ENCODE results near the gene CTPS2. TPM values are rescaled to one million over a fixed set of nuclear protein-coding genes. Genes with fewer than 3 reads are reported as not detected.

CTPS2 gene
- polyA plus RNA-seq, 1 of the 3 experiments (the other 2 are of a cell fraction): 6.1 TPM

- ChIA-PET POLR2A (no interaction called here), CTCF (interaction anchor here (2.0 kb wide), 1 partner anchor 230 kb away, joined by 5 read pairs; no protein-coding TSS in a partner anchor)
- no peak for DNase-seq
- no peaks in the 10 kb centered on the region for H3K9me2 ChIP-seq
- H3K4me1 ChIP-seq (ENCODE audit: control insufficient read depth in 1 of 2, insufficient read depth in 2 of 2, low read depth in 1 of 2, low read length in 1 of 2): 0 out of 4 replicates have a peak, but pooled peaks cover 0 to 12% of the 10 kb centered on the region in 2 experiments
- H2AFZ ChIP-seq (ENCODE audit: low read depth): no peak overlapping the region
- no peaks in the 10 kb centered on the region for H4K20me1 ChIP-seq (ENCODE audit: insufficient read depth)
- H3K27ac ChIP-seq (ENCODE audit: low read depth in 2 of 2, low read length in 1 of 2): peak overlapping the region in 1 of 2 experiments; percentile 74; a peak in 2 of 4 replicates
- H3K36me3 ChIP-seq (replicated peaks in 1 of 2; ENCODE audit: control insufficient read depth in 1 of 2, insufficient read depth in 2 of 2, low read length in 1 of 2): peaks cover 0 to 4% of the 10 kb centered on the region in 2 experiments
- H3K9me3 ChIP-seq: no peaks in the 10 kb centered on the region
- H3F3A ChIP-seq (replicated peaks; ENCODE audit: insufficient read depth): peaks cover 31% of the 10 kb centered on the region
- 21% methylated on average over 4 of the region's 4 CpGs for WGBS (ENCODE audit: low lambda C conversion rate)
- H3K79me2 ChIP-seq (ENCODE audit: insufficient read depth): no peaks in the 10 kb centered on the region
- H3K4me2 ChIP-seq: 0 out of 2 replicates have a peak overlapping the region, but pooled peaks have one; percentile 54
- H3K9ac ChIP-seq: peak overlapping the region; percentile 13; the same call in 1 of the 2 replicates
- no peaks in the 10 kb centered on the region for H3K27me3 ChIP-seq (ENCODE audit: insufficient read depth)
- H3K4me3 ChIP-seq (ENCODE audit: low read depth in 2 of 2, low read length in 1 of 2): no peak overlapping the region
- TF ChIP-seq FOXJ3 (CRISPR knock-in tag; IDR thresholded peaks at IDR 0.05) (no peak), ELF1 (IDR thresholded peaks at IDR 0.05) (no peak), EP300 (IDR thresholded peaks at IDR 0.05; ENCODE audit: borderline replicate concordance in 1 of 2, low read depth in 1 of 2, low read length in 1 of 2) (peak in 1 of 2 experiments; percentile 14; a peak in 1 of 4 replicates), IRF3 (IDR thresholded peaks at IDR 0.05; ENCODE audit: low read depth, low read length) (no peak), YY1 (IDR thresholded peaks at IDR 0.05; ENCODE audit: low read depth) (no peak), CTCF (IDR thresholded peaks at IDR 0.05) (no peak), RFX5 (IDR thresholded peaks at IDR 0.05; ENCODE audit: low read length) (no peak), TCF12 (IDR thresholded peaks at IDR 0.05) (peak; percentile 78), PBX3 (IDR thresholded peaks at IDR 0.05) (peak; percentile 66), POLR2AphosphoS5 (IDR thresholded peaks at IDR 0.05; ENCODE audit: low read depth, low read length) (no peak), FOSL2 (IDR thresholded peaks at IDR 0.05; ENCODE audit: borderline replicate concordance, low read depth) (no peak), MAX (IDR thresholded peaks at IDR 0.05; ENCODE audit: low read depth) (peak; percentile 36; the same call in 1 of the 2 replicates), RAD21 (IDR thresholded peaks at IDR 0.05; ENCODE audit: low read length) (no peak), RXRA (IDR thresholded peaks at IDR 0.05; ENCODE audit: borderline replicate concordance, low read depth) (no peak), CHD2 (IDR thresholded peaks at IDR 0.05; ENCODE audit: low read length, partially characterized antibody) (no peak), SMC3 (IDR thresholded peaks at IDR 0.05; ENCODE audit: low read depth, low read length) (no peak), NRF1 (IDR thresholded peaks at IDR 0.05; ENCODE audit: low read depth, low read length) (no peak), MEF2A (IDR thresholded peaks at IDR 0.05; ENCODE audit: borderline replicate concordance, low read depth) (no peak), USF2 (IDR thresholded peaks at IDR 0.05; ENCODE audit: borderline replicate concordance, low read depth, low read length) (no peak), NFIC (IDR thresholded peaks at IDR 0.05; ENCODE audit: borderline replicate concordance) (peak; percentile 21; the same call in 1 of the 2 replicates), TEAD4 (IDR thresholded peaks at IDR 0.05; ENCODE audit: borderline replicate concordance, insufficient read depth) (peak; percentile 45; the same call in 1 of the 2 replicates), MXI1 (IDR thresholded peaks at IDR 0.05; ENCODE audit: low read depth, low read length) (no peak), USF1 (IDR thresholded peaks at IDR 0.05; ENCODE audit: borderline replicate concordance, low read depth) (no peak), FOXM1 (IDR thresholded peaks at IDR 0.05; ENCODE audit: low read depth) (no peak), ZBTB33 (IDR thresholded peaks at IDR 0.05; ENCODE audit: borderline replicate concordance, low read depth) (no peak), GATA2 (CRISPR knock-in tag; IDR thresholded peaks at IDR 0.05) (no peak), JUND (IDR thresholded peaks at IDR 0.05) (peak; percentile 39; the same call in 1 of the 2 replicates), SIN3A (IDR thresholded peaks at IDR 0.05; ENCODE audit: borderline replicate concordance, low read depth, low read length) (no peak)
These were observed 45.9 kb downstream of the CTPS2 start for GRCh38 chrX:16666541-16666940.

Measured in SK-N-SH (cell line).